Astrocyte of the spinal cord (primary cell): ENCODE data around the gene KCNQ1.

Experiments
- DNase-seq: peaks from one replicate; pipeline ENCODE4 v3.0.0; 2011; ENCODE audit warnings: low read depth, low spot score
- H3K4me3 ChIP-seq: 2 replicates; pipeline ENCODE4 v1.5.1; 2011; ENCODE audit warnings: low read depth, mild to moderate bottlenecking, low read length, moderate library complexity
- CTCF ChIP-seq: IDR thresholded peaks from 2 replicates; pipeline ENCODE4 v1.5.1; 2012; ENCODE audit warnings: low read depth, mild to moderate bottlenecking, low read length, inconsistent platforms
- in situ Hi-C: cut with HindIII; loops from 2 replicates; pipeline ENCODE4 v1.10.0; 2017; ENCODE audit warnings: low sequenced_read_pairs

Gene KCNQ1

GRCh38 chr11:2853997-2854560 lies 409.3 kb downstream of the KCNQ1 start:
- in situ Hi-C loops: no loop called here
- H3K4me3 ChIP-seq: no peak overlapping the region
- no peak for TF ChIP-seq CTCF
- no peak for DNase-seq

- in situ Hi-C loops: no loop called here
- no peak for TF ChIP-seq CTCF
- no peak for DNase-seq
- no peak overlapping the region for H3K4me3 ChIP-seq
Observed at GRCh38 chr11:2855162-2855561, 410.4 kb downstream of the KCNQ1 start.

GRCh38 chr11:2857276-2857675 lies 412.5 kb downstream of the KCNQ1 start:
- no peak overlapping the region for H3K4me3 ChIP-seq
- DNase-seq: no peak
- in situ Hi-C loops: no loop called here
- TF ChIP-seq CTCF: no peak

GRCh38 chr11:2857918-2858317 lies 413.1 kb downstream of the KCNQ1 start:
- H3K4me3 ChIP-seq: no peak overlapping the region
- TF ChIP-seq CTCF: no peak
- DNase-seq: no peak
- in situ Hi-C loops: no loop called here

- in situ Hi-C loops: no loop called here
Observed at GRCh38 chr11:2858995-2859698, 414.3 kb downstream of the KCNQ1 start.

GRCh38 chr11:2859699-2860037 lies 414.9 kb downstream of the KCNQ1 start:
- in situ Hi-C loops: no loop called here
- DNase-seq: no peak
- TF ChIP-seq CTCF: no peak
- no peak overlapping the region for H3K4me3 ChIP-seq

More at GRCh38 chr11:2858995-2859698, 414.3 kb downstream of the KCNQ1 start:
- TF ChIP-seq CTCF: no peak
- H3K4me3 ChIP-seq: no peak overlapping the region
- no peak for DNase-seq
